ENCODE measurements around the gene ABCB6.

- TF ChIP-seq REST (IDR thresholded peaks at IDR 0.05; ENCODE audit: insufficient read depth in 1 of 2, low read depth in 2 of 2, low read length in 2 of 2): no peak
- no peak for TF ChIP-seq SIN3A (IDR thresholded peaks at IDR 0.05; ENCODE audit: borderline replicate concordance, insufficient read depth, low read length)
- TF ChIP-seq POLR2AphosphoS5 (IDR thresholded peaks at IDR 0.05; ENCODE audit: low read depth, low read length): no peak
- no peak for TF ChIP-seq TAF1 (IDR thresholded peaks at IDR 0.05; ENCODE audit: borderline replicate concordance, insufficient read depth, low read length)
- TF ChIP-seq FOXP2 (optimal IDR thresholded peaks at IDR 0.05; ENCODE audit: borderline replicate concordance, extremely low read depth, extremely low read length, insufficient read depth): no peak
Measured at GRCh38 chr2:219220652-219221402, 2.1 kb upstream of the ABCB6 start.

Data from PFSK-1 (cell line).